ENCODE results near the gene SARDH.
"Not testable (repeated sequence)": the region's sequence is repeated elsewhere in the genome, so short reads cannot be mapped to it uniquely, and the experiment has no call there.

The SARDH gene

DNA sequence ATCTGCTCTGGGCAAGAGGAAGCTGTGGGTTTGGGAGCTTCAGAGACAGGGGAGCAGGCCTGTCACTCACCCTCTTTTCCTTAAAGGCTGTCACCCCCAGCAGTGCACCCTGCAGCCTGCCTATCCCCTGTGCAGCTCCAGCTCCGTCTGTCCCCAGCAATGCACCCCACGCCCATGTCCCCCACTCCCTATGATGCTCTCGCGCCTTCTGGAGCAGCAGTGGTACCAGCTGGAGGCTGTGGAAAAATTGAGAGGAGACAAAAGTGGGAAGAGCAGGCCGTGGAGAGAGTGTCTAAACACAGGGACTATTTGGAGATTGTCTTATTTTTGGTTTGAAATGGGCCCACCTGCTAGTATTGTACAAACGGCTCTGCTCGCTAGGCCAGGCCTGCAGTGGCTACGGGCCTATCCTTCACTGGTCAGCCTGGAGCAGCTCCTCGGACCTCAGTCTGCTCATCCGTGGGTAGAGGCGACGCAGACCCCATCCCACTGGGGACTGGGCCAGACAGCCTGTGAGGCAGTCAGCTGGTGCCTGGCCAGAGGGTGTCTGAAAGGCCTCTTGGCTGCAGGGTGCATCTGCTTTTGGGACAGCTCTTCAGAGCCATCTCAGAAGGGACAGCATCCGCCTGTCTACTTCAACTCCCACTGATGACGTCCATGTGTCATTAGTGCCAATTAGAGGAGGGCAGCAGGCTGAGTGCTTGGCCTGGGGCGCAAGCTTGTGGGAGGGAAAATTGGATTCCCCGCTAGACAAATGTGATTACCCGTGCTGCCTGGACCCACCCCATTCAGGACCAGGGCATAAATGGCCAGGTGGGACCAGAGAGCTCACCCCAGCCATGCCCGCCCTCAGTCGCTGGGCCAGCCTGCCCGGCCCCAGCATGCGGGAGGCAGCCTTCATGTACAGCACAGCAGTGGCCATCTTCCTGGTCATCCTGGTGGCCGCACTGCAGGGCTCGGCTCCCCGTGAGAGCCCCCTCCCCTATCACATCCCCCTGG lies 102.3 kb downstream of the SARDH start, which contains the start of gene DBH:
Gene DBH (plus strand): TSS at position 831 of the 999 bp plus-strand sequence. CDS start 9 bp downstream, at position 840.
- DNase-seq (ENCODE audit: insufficient read length, low spot score) (no peak), FAIRE-seq (no peak)

DNA sequence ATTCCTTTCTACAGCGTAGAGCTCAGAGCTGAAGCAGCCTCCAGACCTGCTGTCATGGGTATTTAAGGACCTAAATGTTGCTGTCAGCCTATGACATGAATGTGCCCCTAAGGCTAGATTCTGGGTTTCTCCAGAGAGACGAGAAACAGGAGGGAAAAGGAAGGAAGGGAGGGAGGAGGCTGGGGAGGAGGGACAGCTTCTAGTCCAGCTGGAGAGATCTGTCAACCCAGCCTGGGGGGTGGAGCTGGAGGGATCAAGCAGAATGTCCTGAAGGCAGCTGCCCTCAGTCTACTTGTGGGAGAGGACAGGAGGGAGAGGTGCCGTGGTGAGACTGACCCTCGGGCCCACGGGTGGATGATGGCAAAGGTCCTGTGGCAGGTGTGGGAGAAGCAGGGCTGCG lies 103.1 kb downstream of the SARDH start:
- no peak for FAIRE-seq
- no peak for DNase-seq (ENCODE audit: insufficient read length, low spot score)

GRCh38 chr9:133634081-133634691 lies 104.0 kb downstream of the SARDH start:
- FAIRE-seq: no peak
- DNase-seq (ENCODE audit: insufficient read length, low spot score): no peak

DNA sequence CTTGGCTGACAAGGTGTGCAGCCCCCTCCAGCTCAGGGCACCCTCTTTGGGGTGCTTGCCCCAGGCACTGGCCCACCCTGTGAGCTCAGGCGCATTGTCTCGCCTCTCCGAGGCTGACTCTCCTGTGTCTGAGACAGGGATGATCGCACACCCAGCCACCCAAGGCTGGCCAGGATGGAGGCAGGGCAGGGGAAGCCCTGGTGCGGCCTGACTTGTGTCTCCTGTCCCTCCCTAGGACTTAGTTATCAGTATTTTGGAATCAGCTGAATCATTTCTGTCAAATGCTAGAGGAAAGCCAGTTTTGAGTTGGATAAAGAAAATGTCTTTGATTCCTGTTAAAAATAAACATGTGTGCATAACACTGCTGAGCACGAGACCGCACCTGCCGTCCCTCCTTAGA lies 104.5 kb downstream of the SARDH start:
- DNase-seq (ENCODE audit: insufficient read length, low spot score): no peak

DNA sequence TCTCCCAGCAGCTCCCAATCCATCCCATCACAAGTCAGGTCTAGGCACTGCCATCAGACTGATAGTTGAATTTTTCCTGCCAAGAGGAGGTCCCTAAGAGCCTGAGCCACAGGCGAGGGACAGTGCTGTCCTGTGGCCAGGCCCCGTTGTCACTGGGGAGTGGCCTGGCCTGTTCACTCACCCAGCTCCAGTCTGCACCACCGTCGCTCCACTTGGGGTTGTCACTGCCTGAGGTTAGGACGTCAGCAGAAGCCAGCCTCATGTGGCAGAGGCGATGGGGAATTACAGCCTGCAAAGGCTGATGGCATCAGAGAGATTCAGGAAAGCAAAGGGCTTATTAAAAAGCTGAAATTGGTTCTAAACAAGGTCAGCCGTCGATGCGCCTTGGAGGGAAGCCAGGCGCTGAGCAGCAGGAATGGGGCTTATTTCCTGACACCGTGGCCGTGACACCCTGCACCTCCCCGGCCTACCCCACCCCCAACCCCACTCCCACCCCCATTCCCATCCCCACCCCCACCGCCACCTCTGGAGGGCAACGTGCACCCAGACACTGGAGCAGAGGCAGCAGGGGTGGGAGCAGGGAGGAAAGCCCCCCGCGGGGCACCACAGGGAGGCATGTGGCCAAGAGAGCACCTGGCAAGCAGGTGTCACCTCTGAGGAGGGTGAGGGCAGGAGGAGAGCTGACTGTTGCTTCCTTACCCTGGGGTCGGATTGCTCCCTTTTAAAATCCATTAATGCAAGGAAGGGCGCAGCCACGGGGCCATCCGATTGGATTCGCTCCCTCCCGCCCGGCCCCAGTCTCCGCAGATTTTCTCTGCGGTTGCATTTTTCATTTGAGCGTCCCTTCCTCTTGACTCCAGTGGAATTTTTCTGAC lies 105.1 kb downstream of the SARDH start:
- FAIRE-seq (no peak), DNase-seq (ENCODE audit: insufficient read length, low spot score) (no peak)

More for the DNA sequence above, 104.5 kb downstream of the SARDH start:
- no peak for FAIRE-seq

DNA sequence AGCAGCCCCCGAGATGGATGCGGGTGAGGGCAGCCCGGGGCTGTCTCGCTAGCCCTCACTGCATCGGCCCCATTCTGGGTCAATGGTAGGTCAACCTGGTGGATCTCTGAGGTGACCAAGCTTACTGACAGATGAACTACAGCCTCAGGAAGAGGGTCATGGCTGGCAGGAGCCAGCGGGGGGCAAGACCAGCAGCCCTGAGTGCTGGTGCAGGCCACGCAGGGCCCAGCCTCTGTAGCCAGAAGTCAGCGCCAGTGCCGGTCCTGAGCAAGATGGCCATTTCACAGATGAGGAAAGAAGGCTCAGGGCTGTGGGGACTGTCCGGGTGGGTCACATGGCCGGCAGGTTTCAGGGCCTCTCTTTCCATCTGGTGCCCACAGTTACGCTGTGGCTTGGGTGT lies 107.0 kb downstream of the SARDH start:
- DNase-seq (ENCODE audit: insufficient read length, low spot score) (no peak), FAIRE-seq (no peak)

- no peak for FAIRE-seq
- no peak for DNase-seq (ENCODE audit: insufficient read length, low spot score)
Observed at GRCh38 chr9:133629221-133630110, 108.7 kb downstream of the SARDH start.

GRCh38 chr9:133628766-133629165 lies 109.4 kb downstream of the SARDH start:
- no peak for FAIRE-seq

DNA sequence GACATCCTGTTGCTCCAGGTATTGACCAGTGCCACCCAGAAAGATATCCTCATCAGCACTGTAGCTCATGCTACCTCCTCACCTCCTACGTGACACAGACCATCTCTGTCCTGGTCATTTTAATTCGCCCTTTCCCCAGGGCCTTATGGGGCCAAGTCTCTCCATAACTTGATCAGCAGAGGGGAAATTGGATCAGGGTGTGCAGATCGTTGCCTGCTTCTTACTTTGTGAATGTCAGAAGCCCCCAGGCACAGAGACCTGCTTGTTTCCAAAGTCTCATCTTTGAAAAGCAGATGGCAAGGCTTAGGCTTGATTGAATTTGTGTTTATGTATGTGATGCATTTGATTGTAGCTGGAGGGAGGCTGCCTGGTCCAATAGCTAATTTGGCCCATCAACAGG lies 110.8 kb downstream of the SARDH start:
- DNase-seq (ENCODE audit: insufficient read length, low spot score): no peak
- no peak for FAIRE-seq

More at GRCh38 chr9:133628766-133629165, 109.4 kb downstream of the SARDH start:
- DNase-seq (ENCODE audit: insufficient read length, low spot score): no peak

DNA sequence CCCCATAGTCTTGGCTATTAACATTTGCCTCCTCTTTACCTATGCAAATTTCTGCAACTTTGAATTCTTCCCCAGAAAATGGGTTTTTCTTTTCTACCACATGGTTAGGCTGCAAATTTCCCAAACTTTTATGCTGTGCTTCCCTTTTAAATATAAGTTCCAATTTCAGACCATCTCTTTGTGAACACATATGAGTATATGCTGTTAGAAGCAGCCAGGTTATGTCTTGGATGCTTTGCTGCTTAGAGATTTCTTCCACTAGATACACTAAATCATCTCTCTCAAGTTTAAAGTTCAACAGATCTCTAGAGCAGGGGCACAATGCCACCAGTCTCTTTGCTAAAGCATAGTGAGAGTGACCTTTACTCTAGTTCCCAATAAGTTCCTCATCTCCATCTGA lies 112.1 kb downstream of the SARDH start:
- DNase-seq (ENCODE audit: insufficient read length, low spot score); FAIRE-seq: not testable (repeated sequence)

GRCh38 chr9:133622555-133622954 lies 115.6 kb downstream of the SARDH start:
- FAIRE-seq: no peak
- no peak for DNase-seq (ENCODE audit: insufficient read length, low spot score)

GRCh38 chr9:133621725-133622267 lies 116.4 kb downstream of the SARDH start:
- no peak for DNase-seq (ENCODE audit: insufficient read length, low spot score)
- FAIRE-seq: no peak

DNA sequence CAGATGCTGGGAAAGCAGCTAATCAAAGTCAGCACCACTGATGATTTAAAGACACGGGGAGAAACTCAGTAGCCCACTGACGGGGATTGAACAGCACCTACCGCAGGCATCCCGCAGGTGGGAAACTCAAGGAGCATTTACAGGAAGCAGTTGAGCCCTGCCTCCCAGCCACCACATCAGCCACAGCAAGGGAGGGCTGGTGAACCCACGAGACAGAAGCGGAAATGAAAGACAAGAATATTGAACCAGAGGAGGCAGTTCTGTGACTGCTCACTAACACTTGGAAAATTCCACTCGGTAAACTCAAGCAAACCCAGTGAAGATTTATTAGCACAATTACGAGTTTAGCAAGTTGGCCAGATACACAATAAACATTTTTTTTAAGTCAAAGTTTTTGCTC lies 118.4 kb downstream of the SARDH start:
- DNase-seq (ENCODE audit: insufficient read length, low spot score) (no peak), FAIRE-seq (no peak)

GRCh38 chr9:133618726-133619125 lies 119.4 kb downstream of the SARDH start:
- FAIRE-seq: no peak
- no peak for DNase-seq (ENCODE audit: insufficient read length, low spot score)

GRCh38 chr9:133616643-133617405 lies 121.3 kb downstream of the SARDH start:
- no peak for DNase-seq (ENCODE audit: insufficient read length, low spot score)
- no peak for FAIRE-seq

DNA sequence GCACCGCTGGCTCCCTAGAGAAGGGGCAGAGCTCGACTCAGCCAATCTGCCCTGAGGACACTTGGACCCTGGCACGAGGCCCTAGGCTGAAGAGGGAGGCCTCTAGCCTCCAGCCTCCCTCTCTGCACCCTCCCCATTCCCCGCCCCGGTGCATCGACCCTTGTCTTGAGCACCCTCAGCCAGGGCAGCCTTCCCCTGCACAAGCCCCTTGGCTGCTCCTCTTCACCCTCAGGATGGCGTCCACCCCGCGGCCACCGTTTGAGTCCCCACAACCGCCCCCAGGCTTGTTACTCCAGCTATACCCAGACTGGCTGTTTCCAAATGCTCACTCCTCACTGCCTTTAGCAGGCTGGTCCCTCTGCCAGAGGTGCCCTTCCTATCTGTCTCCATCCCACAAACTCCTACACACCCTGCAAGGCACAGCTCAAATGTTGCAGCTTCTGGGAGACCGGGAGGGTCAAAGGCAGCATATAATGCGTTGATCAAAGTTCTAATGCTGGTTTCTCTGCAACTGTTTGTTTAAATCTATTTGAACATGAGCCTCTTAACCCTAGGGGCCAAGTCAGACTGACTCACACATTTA lies 122.5 kb downstream of the SARDH start:
- FAIRE-seq: no peak
- no peak for DNase-seq (ENCODE audit: insufficient read length, low spot score)

DNA sequence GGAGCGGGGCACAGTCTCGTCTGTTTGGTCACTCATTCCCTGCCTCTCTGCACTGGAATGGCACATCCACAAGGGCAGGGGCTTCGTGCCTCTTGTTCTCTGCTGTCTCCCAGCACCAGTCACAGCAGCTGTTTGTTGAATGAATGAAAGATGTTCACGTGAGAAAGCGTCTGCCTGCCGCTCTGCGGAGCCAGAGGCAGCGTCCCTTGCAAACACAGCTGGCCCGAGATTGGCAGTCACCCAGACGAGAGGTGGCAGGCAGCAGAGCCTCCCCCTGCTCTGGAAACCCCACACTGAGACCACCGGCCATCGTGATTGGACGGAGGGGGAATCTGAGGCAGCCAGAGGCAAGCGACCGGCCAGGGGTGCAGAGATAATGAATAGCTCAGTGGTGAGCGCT lies 123.0 kb downstream of the SARDH start:
- no peak for FAIRE-seq
- no peak for DNase-seq (ENCODE audit: insufficient read length, low spot score)

DNA sequence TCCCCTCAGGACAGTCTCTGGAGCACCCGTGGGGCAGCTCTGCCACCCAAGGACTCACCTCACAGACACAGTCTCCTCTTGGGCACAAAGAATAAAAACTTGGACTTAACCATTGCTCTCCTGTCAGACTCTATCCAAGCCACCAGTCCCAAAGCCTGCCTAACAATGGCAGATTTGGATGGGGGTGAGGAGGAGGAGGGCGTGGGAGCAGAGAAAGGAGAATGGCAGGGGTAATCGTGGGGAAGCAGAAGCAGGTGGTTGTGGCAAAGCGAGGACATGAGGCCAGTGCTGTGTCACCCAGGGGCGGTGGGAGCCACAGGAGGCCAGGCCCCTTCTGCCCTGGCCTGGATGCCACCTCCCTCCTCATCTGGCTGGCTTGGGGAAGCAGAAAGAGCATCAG lies 123.5 kb downstream of the SARDH start:
- DNase-seq (ENCODE audit: insufficient read length, low spot score) (no peak), FAIRE-seq (no peak)

Data from HTR-8/SVneo (cell line).